T follicular helper cell (primary cell): ENCODE data around the gene PCSK6.
A peak's percentile ranks its signal among the peaks of the same experiment; 100 is the strongest.

ENCODE experiments used
- DNase-seq: peaks from one replicate; pipeline ENCODE4 v3.0.0-alpha.2; 2020; ENCODE audit warnings: low read depth

Gene PCSK6

DNA sequence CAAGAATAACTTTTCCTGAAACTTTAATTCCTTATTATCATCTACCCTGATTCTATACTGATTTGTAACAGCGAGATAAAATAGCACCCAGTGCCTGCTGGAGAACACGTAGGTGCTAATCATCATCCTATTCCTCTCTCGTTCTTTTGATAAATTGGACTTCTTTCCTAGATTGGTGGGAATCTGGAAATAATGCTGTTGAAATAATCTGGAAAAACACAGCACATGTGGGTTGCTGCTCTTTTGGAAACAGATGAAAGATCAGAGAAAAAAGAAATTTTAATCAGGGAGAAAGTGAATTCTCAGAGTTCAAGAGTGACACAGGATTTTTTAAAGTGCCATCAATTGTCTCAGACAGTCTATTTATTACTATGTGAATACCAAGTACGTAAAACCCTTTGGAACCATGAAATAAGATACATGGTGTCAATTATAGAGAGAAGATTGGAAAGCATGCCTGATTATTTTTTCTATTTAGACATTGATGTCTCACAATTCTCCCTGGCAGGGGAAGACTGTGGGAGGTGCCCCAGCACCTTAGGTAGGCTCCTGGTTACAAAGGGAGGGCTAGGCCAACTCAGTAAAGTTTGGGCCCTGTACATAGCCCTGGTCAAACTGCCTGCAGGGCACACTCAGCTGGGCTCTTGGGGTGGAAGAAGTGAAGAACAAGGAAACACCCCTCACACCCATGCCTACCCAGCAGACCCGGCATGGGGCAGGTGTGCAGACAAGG is 134.4 kb downstream of the PCSK6 start:
- DNase-seq = no peak

- DNase-seq = no peak
These were observed 136.3 kb downstream of the PCSK6 start for GRCh38 chr15:101353240-101353639.

DNA sequence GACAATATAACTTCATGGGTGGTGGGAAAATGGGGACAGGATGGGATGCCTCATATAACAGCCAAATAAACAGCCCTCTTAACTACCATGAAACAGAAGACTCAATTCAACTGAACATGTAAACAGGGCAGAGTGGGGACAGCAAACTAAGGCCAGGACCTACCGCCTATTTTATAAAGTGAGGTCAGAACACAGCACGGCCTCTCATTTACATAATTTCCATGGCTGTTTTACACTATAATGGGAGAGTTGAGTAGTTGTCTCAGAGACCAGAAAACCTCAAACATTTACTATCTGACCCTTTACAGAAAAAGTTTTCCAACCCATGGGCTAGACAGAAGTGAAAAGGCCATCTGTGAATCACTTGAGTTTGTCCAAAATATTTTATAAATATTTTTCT is 137.8 kb downstream of the PCSK6 start:
- DNase-seq = no peak

DNA sequence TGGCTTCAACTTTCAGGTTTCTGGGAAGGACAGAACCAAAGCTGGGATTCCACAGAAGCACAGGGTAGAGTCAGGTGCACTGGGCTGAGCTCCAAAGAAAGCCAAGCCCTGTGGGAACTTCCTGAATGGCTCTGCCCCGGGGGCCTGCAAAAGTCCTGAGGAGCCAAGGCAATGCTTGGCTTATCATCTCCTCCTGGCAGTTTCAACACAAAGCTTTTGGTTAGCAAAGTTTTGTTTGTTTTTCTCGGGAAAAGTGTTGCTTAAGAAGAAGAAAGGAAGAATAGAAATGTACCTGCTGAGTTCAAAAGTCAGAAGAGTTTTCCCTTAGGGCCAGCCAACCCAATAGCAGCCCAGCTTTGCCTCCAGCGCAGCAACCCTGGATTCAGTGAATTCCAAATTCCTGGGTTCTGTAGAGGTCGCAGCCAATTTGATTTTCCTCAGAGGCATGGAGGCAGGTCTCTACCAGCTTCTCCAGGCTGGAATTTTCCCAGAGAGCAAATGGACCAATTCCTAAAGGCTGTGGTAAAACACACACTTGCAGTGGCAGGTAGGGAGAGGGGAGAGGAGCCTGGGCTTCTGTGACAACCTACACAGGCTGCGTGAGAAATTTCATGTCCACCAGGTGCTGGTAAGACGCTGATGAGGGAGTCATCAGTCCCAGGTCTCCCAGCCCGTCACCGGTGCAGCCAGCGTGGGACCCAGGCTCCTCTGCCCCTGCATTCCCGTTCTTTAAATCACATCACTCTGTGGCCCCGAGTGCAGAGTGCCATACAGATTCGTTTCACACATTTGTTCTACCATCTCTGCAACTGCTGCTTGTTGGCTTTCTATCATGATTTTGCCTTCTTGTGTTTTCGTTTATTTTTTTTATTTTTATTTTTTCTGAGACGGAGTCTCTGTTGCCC is 140.2 kb downstream of the PCSK6 start:
- no peak for DNase-seq

DNA sequence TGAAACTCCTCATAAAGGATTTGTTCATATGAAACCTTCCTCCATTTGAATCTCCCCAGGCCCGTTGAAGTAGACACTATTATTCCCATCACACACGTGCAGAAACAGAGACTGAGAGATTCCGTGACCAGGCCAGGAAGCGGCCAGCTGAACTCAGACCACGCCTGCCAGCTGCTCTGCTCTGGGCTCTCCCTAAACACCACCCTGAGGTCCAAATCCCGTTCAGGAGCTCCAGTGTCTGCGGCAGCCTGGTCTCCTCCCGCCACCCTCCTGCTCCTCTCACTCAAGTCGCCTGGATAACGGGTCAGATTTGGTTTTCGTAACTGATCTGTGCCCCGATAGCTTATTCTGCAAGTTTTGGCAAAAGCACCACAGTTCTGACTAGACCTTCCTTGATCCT is 140.9 kb downstream of the PCSK6 start:
- DNase-seq = no peak

GRCh38 chr15:101348015-101348414 is 141.5 kb downstream of the PCSK6 start:
- no peak for DNase-seq

DNA sequence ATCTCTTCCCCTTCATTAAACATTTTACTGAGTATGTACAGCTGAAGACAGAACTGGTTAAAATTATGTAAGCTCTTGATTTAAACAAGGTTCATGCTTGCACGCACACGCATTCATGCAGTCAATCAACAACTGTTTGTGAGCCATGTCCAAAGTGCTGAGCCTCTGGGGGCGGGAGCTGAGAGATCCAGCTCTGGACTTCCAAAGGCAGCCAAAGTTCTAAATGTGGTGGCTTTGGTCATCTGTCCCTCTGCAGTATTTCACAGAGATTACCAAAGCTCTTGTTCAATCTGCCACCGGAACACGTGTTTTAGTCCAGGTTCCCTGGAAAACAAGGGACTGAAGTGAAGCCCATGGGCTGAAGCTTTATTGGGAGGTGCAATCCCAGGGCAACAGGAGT is 142.1 kb downstream of the PCSK6 start:
- no peak for DNase-seq

GRCh38 chr15:101346928-101347327 is 142.6 kb downstream of the PCSK6 start:
- no peak for DNase-seq

GRCh38 chr15:101342056-101342455 is 147.5 kb downstream of the PCSK6 start:
- DNase-seq = no peak

GRCh38 chr15:101338502-101339057 is 150.9 kb downstream of the PCSK6 start:
- DNase-seq = no peak

DNA sequence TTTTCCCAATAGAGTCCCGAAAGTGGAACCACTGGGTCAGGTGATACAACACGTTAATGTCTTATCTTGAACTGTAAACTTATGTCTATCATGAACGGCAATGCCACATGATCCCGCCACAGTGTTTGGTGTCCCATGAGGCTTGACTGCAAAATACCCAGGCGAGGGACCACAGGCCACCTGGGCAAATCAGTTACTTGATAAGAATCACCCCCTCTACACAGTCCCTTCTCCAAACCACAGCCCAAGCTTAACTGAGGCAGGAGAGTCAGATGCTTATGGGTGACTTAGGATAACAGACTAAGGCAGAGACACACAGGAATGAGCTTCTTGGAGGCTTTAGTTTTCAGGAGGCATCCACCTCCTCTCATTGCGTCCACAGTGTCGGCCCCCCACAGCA is 151.5 kb downstream of the PCSK6 start:
- DNase-seq = no peak

- peak; percentile 53 for DNase-seq
These were observed 155.4 kb downstream of the PCSK6 start for GRCh38 chr15:101333907-101334789.

DNA sequence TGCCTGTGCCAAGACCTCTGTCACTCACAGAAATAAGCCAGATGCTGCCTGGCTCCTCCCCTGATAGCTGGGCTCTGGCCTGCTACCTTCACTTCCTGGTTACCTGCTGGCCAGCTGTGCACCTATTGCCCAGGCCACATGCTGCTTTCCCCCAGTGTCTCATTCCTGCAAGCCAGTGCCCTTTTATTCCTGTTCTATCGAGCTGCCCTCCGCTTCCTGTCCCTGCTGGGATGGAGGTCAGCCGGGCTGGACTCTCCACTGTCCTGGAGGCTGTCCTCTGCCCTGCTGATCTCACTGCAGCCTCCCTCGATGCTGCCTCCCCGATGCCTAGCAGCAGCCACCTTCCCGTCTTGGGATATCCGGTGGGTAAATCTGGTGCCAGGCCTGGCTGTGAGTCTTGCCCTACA is 157.4 kb downstream of the PCSK6 start:
- no peak for DNase-seq

DNA sequence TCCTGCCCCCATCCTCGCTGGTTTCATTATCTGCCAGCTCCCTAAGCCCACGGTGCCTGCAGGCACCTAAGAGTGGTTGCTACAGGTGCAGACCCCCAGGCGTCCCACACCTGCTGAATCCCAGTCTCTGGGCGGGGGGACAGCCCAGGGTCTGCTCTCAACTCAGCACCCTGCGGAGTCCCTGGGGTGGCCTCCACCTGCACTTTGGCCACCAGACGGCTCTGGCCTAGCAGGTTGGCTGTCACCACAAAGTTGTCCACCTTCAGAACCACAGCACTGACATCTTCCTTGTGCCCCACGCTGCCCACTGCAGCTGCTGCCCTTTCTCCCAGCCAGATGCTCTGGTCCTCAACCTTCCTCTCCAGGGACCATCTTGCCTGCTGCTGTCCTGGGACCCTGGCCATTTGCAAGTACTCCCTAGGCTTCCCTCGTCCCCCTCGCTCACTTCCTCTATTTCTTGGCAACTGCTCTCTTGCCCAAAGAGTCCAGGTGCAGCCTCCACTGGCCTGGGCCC is 159.6 kb downstream of the PCSK6 start:
- no peak for DNase-seq

- DNase-seq = no peak
These were observed 160.1 kb downstream of the PCSK6 start for GRCh38 chr15:101329309-101329863.

DNA sequence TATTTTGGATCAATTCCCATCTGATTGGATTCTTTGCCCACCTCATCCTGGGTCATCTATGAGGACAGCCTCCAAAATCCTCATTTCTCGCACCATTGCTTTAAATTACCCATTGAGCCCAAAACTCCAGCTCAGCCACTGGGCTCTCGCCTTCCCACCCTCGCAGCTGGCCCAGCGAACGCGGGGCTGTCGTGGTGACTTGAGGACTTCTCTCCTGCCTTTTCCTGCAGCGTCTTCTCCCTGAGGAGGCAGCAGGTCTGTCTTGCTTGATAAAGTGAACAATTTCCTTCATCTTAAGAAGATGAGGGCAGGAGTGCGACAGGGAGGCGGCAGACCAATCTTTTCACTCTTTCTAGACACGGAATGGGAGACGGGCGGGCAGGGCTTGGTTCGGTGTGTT is 161.5 kb downstream of the PCSK6 start:
- DNase-seq = no peak

DNA sequence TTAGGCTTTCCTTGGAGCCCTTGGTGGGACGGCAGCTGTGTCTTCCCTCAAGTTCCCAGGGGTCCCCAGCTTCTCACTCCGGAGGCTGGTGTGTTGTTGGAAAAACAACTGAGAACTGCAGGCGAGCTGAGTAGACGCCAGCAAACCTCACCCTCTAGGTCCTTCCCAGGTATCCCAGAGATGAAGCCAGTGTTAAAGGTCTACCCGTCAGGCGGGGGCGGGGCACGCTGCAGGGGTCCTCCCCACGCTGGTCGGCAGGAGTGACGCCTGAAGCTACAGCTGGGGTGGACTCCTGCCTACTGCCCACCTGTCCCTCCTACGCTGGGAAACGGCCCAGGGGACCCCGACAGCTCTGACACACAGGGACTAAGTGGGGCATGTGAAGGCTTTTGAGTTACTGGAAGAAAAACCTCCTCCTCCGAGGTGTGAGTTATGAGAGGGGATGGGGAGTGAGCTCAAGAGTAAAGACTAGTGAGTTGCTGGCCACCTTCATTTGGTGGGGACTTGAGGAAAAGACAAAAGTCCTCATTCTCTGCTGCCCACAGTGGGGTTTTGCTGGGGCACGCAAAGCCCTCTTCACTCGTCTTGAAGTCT is 162.3 kb downstream of the PCSK6 start:
- no peak for DNase-seq

DNA sequence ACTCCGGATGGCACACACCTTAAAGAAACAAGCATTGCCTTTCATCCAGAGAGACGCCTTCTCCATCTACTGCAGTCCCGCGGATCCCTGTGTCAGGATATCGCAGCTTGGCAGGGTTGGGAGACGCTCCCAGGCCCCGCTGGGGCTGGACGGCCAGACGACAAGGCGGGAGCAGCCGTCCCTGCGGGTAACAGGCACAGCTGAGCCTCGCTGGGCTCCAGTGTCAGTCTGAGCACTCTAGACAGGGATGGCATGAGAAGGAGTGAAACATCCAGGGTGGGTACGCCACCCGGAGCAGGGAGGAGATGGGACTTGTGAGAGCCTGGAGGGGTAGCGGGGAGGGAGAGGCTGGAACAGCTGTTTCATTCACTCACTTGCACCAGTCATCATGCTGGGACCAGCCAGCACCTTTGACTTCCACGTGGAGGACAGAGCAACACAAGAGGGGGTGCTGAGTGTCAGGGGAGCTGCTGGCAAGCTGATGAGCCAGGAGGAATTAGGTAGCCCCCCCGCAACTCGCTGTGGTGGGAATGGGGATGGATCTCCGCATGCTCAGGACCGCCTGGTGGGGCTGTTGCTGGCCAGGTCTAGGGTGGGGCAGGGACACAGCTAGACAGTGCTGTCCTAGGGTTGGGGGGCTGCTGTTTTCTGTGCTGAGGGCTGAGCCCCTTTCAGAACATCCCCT is 162.9 kb downstream of the PCSK6 start:
- DNase-seq = no peak

DNA sequence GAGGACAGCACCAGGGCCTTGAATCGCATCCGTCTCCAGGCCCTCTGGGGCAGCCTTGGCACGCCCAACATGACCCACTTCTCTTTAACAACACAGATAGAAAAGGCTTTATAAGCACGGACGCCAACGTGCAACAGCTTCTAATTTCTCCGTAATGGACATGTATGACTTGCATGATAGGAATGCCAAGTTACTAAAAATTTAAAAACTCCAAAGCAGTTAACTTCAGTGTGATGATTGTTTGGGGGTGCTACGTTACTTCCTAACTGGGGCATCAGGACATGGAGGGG is 163.5 kb downstream of the PCSK6 start:
- no peak for DNase-seq

DNA sequence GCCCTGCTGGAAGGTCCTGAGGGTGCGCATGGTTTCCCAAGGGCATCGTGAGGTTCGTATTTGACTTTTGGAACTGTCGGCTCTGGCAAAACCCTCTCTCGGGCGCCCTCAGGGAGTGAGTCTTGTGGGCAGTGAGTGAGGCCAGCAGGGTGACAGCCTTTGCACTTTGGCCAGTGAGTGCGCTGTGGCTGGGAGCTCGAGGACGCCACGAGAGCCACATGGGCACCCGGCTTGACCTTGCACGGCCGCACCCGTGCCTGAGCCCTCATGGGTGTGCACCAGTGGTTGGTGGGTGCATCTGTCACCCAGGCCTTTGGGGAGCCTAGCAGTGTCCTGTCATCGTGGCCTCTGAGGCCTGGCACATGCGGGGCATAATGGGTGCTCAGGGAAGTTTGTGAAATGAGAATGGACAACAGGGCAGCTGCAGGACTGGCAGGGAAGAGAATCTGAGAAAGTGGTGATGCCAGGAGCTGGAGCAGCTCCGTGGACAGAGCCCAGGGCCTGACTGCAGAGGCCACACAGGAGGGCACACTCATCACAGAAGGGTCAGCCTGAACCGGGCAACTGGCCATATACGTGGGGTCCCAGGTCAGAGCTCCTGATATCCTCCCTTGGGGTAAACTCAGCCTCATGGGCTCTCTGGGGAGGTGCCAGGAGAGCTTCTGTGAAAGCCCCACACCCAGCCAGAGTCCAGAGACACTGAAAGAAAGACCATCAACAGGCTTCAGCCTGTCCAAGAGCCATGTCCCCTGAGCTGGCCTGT is 164.1 kb downstream of the PCSK6 start:
- DNase-seq = no peak
